ENCODE measurements around the gene ZXDC. TPM values are rescaled to one million over a fixed set of nuclear protein-coding genes. Genes with fewer than 3 reads are reported as not detected.
A peak's percentile ranks its signal among the peaks of the same experiment; 100 is the strongest.

ZXDC gene
- total RNA-seq, 1 donor from 2014 or later: 17.3 TPM

DNA sequence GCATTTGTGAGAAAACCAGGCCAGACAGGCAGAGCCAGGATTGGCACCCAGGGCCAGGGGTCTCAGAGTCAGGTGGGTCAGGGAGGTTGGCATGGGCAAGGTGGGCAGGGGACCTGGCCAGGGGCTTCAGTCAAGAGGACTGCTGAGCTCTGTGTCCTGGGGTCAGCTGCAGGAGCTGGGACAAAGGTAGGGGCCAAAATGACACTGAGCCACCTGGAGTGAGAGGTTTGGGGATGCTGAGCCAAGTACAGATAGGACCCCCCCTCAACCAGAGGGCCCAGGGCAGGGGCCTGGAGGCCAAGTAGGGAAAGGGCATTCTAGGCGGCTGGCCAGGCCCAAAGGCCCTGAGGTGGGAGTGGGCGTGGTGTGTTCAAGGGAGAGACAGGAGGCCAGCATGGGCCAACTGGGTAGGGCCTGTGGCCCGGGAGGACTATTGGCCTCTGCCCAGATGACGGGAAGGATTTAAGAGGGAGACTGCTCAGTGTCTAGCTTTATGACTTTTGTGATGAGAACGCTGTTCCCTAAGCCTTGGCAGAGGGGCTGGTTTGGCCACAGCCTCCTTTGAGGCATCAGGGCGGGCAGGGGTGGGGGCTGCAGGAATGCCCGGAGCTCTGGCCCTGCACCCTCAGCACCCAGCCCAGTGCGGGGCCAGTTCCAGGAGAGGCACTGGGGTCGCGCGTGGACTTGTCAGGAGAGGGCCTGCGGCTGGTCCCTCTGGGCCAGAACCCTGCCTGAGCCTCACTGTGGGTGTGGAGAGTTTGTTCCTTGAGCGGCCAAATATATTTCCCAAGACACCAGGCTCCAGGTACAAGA, 77.9 kb downstream of the ZXDC start:
- DNase-seq (ENCODE audit: low read depth in 2 of 2): no peak

DNA sequence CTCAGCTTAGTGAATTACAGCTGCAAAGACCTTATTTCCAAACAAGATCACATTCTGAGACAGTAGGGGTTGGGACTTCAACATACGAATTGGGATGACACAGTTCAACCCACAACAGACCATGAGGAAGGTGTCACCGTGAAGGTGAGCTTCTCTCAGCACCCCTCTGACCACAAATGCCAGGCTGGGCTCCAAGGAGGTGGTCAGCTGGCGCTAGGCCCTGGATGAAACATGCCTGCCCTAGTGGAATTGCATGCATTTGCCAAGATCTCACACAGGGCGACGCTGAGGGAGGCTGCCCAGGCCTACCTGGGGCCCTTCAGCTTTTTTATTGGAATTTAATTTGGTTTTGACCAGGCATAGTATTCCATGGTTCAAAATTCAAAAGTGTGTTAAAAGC, 79.2 kb downstream of the ZXDC start:
- DNase-seq (ENCODE audit: low read depth in 2 of 2): no peak

DNA sequence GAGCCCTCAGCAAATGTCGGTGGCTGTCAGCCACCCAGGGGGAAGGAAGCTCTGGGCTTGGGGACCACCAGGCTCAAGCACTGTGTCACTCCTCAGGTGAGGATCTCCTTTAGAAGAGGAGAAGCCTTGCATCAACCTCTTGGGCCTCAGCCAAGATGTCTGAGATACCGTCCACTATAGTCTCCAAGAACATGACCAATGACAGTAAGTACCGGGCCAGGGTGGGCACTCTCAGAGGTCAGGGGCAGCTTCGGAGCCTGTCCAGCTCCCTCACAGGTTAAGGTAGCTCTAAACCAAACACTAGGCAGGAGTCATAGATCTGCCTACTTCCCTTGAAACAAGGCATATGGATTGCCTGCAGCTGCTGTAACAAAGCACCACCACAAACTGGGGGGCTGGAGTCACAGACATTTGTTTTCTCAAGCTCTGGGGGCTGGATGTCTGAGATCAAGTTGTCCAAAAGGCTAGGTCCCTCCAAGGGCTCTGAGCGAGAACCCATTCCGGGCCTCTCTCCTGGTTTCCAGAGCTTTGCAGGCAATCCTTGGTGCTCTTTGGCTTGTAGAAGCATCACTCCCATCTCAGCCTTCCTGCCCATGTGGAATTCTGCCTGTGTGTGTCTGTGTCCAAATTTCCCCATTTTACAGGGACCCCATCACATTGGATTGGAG, 79.7 kb downstream of the ZXDC start:
- DNase-seq (ENCODE audit: low read depth in 2 of 2): no peak

DNA sequence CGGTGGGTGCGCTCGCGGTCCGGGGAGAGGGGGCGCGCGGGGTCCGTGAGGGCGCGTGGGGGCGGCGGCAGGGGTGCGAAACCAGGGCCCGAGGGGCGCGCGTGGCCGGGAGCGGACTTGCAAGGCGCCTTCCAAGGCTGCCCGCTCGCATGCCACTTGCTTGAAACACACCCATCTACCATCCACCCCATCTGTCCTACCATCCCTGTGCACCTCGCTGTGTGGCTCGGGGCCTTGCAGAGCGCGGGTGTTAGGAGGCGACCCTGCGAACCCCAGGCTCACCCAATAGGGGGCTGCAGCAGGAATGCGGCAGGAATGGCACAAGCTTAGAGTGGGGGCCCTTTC, 80.7 kb downstream of the ZXDC start:
- no peak for DNase-seq (ENCODE audit: low read depth in 2 of 2)

DNA sequence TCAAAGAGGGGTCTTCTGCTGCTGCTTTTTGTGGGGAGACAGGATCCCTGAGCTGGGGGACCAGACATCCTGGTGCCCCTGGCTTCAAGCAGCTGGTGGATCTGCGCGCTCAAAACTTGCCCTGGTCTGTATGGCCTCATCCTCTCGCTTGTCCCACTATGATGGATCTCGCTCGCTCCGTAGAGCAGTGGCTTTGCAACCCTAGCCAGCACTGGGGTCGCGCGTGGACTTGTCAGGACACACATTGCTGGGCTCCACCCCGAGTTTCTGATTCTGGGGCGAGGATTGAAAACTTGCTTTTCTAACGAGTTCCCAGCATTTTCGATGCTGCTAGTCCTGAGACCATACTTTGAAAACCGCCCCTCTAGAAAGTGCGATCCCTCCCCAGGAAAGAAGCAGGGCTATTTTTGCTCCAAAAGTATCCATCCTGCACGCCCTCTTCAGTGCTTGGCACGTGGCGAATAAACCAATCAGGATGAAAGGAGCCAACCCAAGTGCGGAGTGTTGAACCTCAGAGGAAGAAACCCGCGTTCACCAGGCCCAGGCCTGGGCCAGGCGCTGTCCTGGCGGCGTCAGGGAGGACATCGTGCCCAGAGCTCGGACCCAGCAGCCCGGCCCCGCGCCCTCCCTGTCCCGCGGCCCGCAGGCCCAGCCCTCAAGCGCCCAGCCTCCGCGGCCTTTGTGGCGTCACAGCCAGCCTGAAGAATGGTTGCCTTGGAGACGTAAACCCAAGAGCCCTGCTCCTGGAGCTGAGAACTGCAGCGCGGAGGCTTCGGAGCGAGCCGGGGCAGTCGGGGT, 81.3 kb downstream of the ZXDC start, which contains the start of gene CFAP100:
TSS of gene CFAP100 (plus strand) at position 731 of the 798 bp plus-strand sequence. CDS start 1,092 bp downstream, outside the sequence.
- DNase-seq (ENCODE audit: low read depth in 2 of 2): no peak

DNA sequence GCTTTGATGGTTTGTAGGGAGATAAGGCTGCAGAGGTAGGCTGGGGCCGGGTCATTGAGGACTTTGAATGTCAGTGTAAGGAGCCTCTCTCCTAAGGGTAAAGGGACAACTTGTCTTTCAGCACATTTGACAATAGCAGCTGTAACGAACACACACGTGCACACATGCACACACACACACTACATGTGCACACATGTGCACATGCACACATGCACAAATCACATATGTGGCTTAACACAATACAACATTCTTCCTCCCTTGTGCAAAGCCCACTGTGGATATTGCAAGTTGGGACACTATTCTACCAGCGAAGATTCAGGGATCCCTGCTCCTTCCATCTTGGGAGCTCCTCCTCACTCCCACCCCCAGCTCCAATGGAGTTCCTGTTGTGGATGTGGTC, 82.1 kb downstream of the ZXDC start:
- DNase-seq (ENCODE audit: low read depth in 2 of 2): no peak

DNA sequence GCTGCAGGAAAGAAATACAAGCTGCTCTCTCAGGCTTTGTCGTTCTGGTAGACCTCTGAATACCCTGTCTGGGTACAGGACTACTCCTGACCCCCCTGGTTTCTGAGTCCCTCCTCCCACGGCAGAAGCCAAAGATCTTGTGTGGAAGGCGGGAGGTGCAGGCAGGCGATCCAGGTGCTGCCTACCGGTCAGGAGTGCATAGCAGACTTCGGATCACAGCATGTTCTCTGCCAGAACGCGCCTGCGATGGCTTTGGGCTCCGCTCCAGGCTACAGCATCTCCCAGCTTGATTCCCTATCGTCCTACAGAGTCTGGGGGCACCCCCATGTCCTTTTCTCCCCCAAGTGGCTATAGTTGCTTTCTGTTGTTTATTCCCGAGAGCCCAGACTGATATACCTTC, 83.4 kb downstream of the ZXDC start:
- DNase-seq (ENCODE audit: low read depth in 2 of 2): no peak

DNA sequence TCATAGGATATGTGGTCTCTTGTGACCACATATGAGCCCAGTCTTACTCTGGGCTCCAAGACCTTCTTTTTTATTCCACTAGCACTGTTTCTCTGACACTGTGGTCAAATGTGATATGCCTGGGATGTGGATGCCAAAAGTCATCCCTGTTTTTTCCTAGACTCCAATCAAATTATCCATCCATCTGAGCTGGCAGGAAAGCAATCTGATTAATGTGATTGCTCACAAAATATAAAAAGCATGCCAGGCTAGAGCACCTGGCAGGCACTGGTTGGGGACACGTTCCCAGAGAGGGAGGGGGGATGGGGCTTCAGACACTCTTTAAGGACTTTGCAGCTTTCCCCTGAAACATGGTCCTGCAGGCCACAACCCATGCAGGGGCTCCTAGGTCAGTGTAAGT, 84.1 kb downstream of the ZXDC start:
- DNase-seq (ENCODE audit: low read depth in 2 of 2): no peak

DNA sequence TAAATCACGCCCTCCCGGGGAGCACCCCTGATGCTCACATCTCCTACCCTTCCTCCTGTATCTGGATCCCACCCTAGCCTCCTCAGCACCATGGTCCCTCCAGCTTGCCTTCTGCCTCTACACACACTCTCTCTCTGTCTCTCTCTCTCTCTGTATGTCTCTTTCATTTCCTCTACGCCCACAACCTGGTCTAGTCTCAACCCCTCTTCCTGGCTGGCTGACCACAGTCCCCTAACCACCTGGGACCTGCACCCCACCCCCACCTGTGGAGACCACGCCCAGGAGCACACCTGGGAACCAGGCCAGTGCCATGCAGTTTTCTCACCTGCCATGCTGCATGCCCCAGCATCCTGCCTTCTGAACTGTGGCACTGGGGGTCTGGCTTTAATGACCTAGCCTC, 84.9 kb downstream of the ZXDC start:
- no peak for DNase-seq (ENCODE audit: low read depth in 2 of 2)

DNA sequence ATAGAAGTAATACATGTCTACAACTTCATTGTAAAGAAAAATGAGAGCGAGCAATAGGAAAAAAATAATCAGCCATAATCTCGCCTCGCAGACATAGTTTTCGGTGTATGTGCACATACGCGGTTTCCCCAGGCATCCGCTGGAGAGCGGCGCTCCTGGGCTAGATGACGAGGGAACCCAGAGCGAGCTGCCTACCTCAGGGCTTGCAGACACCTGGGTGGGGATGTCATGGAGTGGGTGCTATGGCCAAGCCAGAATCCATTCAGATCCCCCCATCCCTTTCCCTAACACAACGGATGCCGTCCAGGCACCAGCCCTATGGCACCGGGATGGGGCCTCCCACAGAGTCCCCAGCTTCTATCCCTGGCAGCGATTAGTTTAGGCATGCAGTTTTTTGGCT, 85.5 kb downstream of the ZXDC start:
- no peak for DNase-seq (ENCODE audit: low read depth in 2 of 2)

DNA sequence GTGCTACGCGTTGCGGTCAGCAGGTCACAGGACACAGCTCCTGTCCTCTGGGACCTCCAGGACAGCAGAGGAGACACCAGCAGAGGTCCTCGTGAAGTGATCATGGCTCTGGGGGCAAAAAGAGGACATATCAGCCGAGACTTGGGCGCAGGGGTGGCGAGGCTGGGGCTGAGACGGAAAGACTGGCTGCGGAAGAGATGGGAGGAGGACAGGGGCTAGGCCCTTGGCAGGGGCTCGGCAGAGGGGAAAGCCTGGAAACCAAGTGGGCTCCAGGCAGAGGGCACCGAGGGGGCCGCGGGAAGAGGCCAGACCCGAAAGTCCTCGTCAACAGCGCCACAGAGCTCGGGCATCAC, 85.9 kb downstream of the ZXDC start:
- DNase-seq (ENCODE audit: low read depth in 2 of 2): no peak

DNA sequence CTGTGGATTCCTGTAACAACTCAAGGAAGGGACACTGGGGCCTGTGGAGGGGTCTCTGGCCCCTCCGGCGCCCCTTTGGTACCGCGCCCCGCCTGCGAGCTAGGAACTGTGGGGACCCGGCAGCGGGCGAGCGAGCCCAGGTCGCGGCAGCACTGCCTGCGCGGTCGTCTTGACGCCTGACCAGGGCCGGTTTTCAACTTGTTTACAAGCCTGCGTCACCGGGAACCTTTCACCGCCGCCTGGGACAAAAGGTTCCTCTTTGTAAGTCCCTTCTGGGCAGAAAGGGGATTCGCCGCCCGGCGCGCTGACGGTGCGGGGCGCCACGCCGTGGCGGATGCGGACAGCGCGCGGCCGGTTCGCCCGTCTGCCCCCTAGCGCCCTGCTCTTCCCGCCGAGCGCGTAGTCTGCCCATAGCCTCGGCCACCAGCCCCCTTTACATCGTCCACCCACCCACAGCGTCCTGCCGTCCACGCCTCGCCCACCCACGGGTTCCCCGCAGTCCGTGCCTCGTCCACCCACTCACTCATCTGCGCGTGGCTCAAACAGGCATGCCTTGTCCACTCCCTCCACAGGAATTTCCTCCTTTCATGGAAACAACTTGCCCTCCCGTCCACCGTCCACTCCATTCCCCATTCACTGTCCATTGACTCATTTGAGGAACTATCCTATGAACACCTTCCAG, 86.4 kb downstream of the ZXDC start:
- peak; percentile 81 to 92 for DNase-seq (ENCODE audit: low read depth in 2 of 2)

Other genes starting within 250 kb of the ZXDC start
- gene KLF15, start 118.5 kb downstream of the ZXDC start, total RNA-seq: 1.5 and 8.1 TPM in 2 replicates
- not detected in 2 replicates for gene CFAP100, start 81.0 kb downstream of the ZXDC start, total RNA-seq
- gene UROC1, start 41.9 kb upstream of the ZXDC start, total RNA-seq: not detected in 2 replicates
- not detected in 2 replicates for gene CHST13, start 48.3 kb upstream of the ZXDC start, total RNA-seq
- not detected in 2 replicates for gene C3orf22, start 83.0 kb upstream of the ZXDC start, total RNA-seq
- gene TXNRD3, start 179.2 kb upstream of the ZXDC start, total RNA-seq: 6.3 and 6.8 TPM in 2 replicates
- 4.6 and 5.4 TPM in 2 replicates for gene CHCHD6, start 228.3 kb upstream of the ZXDC start, total RNA-seq

Data from lung microvascular endothelial cell (primary cell).